Smooth muscle cell (in vitro differentiated cells): ENCODE measurements around the gene HIVEP3. TPM values are rescaled to one million over a fixed set of nuclear protein-coding genes. Genes with fewer than 3 reads are reported as not detected.

ENCODE experiments used
- DNase-seq: peaks from one replicate; lab custom pipeline; 2025; ENCODE audit not compliant: unreplicated experiment; lab: John Stamatoyannopoulos, UW
- H2AFZ ChIP-seq: fragments of 200-600 bp; sonication (generic); 2 replicates; pipeline ENCODE4 v1.6.0; 2016; ENCODE audit warnings: antibody characterized with exemption, low read depth, mild to moderate bottlenecking
- H3F3A ChIP-seq: fragments of 200-600 bp; sonication (generic); 2 replicates; pipeline ENCODE4 v1.6.0; 2017; ENCODE audit warnings: antibody characterized with exemption, low read depth
- H3K27ac ChIP-seq: fragments of 200-600 bp; sonication (generic); 2 replicates; pipeline ENCODE4 v1.5.1; 2016; ENCODE audit warnings: low read depth, mild to moderate bottlenecking
- H3K27me3 ChIP-seq: fragments of 200-600 bp; sonication (generic); 2 replicates; pipeline ENCODE4 v1.6.1; 2016; ENCODE audit warnings: low read depth, mild to moderate bottlenecking
- H3K36me3 ChIP-seq: fragments of 200-600 bp; sonication (generic); 2 replicates; pipeline ENCODE4 v1.5.1; 2016; ENCODE audit warnings: low read depth
- H3K4me1 ChIP-seq: fragments of 200-600 bp; sonication (generic); 2 replicates; pipeline ENCODE4 v1.5.1; 2016; ENCODE audit warnings: low read depth
- H3K4me2 ChIP-seq: fragments of 200-600 bp; sonication (generic); 2 replicates; pipeline ENCODE4 v1.6.0; 2016; ENCODE audit warnings: mild to moderate bottlenecking
- H3K4me3 ChIP-seq: fragments of 200-600 bp; sonication (generic); 2 replicates; pipeline ENCODE4 v1.5.1; 2016; ENCODE audit warnings: mild to moderate bottlenecking
- H3K79me2 ChIP-seq: fragments of 200-600 bp; sonication (generic); 2 replicates; pipeline ENCODE4 v1.6.0; 2016; ENCODE audit warnings: low read depth, mild to moderate bottlenecking
- H3K9ac ChIP-seq: fragments of 200-600 bp; sonication (generic); 2 replicates; pipeline ENCODE4 v1.6.0; 2016; ENCODE audit warnings: low read depth
- H3K9me3 ChIP-seq: fragments of 200-600 bp; sonication (generic); replicated peaks from 2 replicates; pipeline ENCODE4 v1.5.1; 2016; ENCODE audit warnings: low read depth
- H4K20me1 ChIP-seq: fragments of 200-600 bp; sonication (generic); 2 replicates; pipeline ENCODE4 v1.6.0; 2016; ENCODE audit warnings: low read depth
- WGBS: methylation state at CpG from one replicate; pipeline ENCODE4 v1.1.7; 2016; ENCODE audit warnings: low lambda C conversion rate; 5-methylcytosine and 5-hydroxymethylcytosine counted together
- polyA plus RNA-seq: library from polyadenylated mRNA; unstranded; fragments of >200 nt; fragmentation: Nextera tagmentation; extraction: Ambion mirVana; gene quantifications from 2 replicates; pipeline ENCODE4 v1.2.1, GENCODE V29; 2016
- total RNA-seq: library from RNA; depleted of rRNA; stranded (reverse); fragments of >200 nt; gene quantifications from 2 replicates; pipeline ENCODE4 v1.2.3, GENCODE V29; 2014
- TF ChIP-seq, protein P1 (sequence below): fragments of 200-600 bp; sonication (generic); IDR thresholded peaks from 2 replicates; pipeline ENCODE4 v1.5.1; 2017; ENCODE audit warnings: borderline replicate concordance, mild to moderate bottlenecking, antibody characterized with exemption; ENCODE audit not compliant: insufficient read depth, poor library complexity, severe bottlenecking

HIVEP3 gene
- total and polyA plus RNA-seq, 2 experiments from 2014 or later: 2.1 to 6.4 TPM

- Histone ChIP-seq H3K27me3 (no peaks in the 10 kb centered on the region), H3K4me2 (no peak overlapping the region), H3K4me3 (no peak overlapping the region), H3F3A (no peaks in the 10 kb centered on the region), H3K9ac (no peak overlapping the region), H3K79me2 (no peaks in the 10 kb centered on the region), H2AFZ (no peak overlapping the region), H3K27ac (no peak overlapping the region), H4K20me1 (no peaks in the 10 kb centered on the region), H3K36me3 (no peaks in the 10 kb centered on the region), H3K4me1 (no peaks in the 10 kb centered on the region), H3K9me3 (no peaks in the 10 kb centered on the region)
- no peak for DNase-seq
- WGBS: 67% methylated on average over 1 of the region's 1 CpG
- TF ChIP-seq, protein P1, sequence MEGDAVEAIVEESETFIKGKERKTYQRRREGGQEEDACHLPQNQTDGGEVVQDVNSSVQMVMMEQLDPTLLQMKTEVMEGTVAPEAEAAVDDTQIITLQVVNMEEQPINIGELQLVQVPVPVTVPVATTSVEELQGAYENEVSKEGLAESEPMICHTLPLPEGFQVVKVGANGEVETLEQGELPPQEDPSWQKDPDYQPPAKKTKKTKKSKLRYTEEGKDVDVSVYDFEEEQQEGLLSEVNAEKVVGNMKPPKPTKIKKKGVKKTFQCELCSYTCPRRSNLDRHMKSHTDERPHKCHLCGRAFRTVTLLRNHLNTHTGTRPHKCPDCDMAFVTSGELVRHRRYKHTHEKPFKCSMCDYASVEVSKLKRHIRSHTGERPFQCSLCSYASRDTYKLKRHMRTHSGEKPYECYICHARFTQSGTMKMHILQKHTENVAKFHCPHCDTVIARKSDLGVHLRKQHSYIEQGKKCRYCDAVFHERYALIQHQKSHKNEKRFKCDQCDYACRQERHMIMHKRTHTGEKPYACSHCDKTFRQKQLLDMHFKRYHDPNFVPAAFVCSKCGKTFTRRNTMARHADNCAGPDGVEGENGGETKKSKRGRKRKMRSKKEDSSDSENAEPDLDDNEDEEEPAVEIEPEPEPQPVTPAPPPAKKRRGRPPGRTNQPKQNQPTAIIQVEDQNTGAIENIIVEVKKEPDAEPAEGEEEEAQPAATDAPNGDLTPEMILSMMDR: no peak
These were observed 196.5 kb downstream of the HIVEP3 start for GRCh38 chr1:41722184-41722583.

DNA sequence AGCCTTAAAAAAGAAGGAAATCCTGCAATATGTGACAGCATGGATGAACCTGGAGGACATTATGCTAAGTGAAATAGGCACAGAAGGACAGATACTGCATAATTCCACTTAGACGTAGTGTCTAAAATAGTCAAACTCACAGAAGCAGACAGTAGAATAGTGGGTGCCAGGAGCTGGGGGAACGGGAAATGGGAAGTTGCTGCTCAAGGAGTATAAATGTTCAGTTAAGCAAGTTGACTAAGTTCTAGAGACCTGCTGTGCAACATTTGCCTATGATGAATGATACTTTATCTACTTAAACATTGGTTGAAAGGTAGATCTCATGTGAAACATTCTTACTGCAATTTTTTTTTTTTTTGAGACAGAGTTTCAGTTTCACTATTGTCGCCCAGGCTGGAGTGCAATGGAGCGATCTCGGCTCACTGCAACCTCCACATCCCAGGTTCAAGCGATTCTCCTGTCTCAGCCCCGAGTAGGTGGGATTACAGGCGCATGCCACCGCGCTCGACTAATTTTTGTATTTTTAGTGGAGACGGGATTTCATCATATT is 197.8 kb downstream of the HIVEP3 start:
- Histone ChIP-seq H2AFZ (no peak overlapping the region), H3K4me2 (no peak overlapping the region), H3K4me3 (no peak overlapping the region), H3K79me2 (no peaks in the 10 kb centered on the region), H3K27ac (no peak overlapping the region), H3K27me3 (no peaks in the 10 kb centered on the region), H3K4me1 (no peaks in the 10 kb centered on the region), H3K36me3 (no peaks in the 10 kb centered on the region), H4K20me1 (no peaks in the 10 kb centered on the region), H3K9me3 (no peaks in the 10 kb centered on the region), H3K9ac (no peak overlapping the region), H3F3A (no peaks in the 10 kb centered on the region)
- no peak for DNase-seq
- WGBS: 94% methylated on average over 12 of the region's 12 CpGs
- TF ChIP-seq, protein P1: no peak

DNA sequence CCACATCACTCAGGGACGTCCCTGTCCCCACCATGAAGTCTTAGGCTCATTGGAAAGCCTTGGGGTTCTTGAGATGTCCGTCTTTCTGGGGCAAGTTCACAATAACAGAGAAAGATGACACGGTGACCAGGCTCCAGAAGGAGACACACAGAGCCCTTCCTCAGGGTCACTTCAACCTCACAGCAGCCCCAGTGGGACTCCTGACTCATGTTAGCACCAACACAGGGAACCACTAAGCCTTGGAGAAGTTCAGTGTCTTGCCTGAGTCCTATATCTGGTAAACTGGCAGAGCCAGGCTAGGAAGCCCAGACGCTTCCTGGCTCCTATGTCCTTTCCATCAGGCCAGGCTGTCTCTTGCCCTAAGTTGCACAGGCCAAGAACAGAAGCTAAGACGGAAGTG is 199.1 kb downstream of the HIVEP3 start:
- H3K9me3 ChIP-seq: no peaks in the 10 kb centered on the region
- no peaks in the 10 kb centered on the region for H3K36me3 ChIP-seq
- no peak overlapping the region for H3K9ac ChIP-seq
- H3K4me2 ChIP-seq: no peak overlapping the region
- WGBS: 83% methylated on average over 5 of the region's 5 CpGs
- H3K27me3 ChIP-seq: no peaks in the 10 kb centered on the region
- H3K27ac ChIP-seq: no peak overlapping the region
- H3F3A ChIP-seq: no peaks in the 10 kb centered on the region
- H3K4me3 ChIP-seq: no peak overlapping the region
- H3K79me2 ChIP-seq: no peaks in the 10 kb centered on the region
- H4K20me1 ChIP-seq: no peaks in the 10 kb centered on the region
- H3K4me1 ChIP-seq: no peaks in the 10 kb centered on the region
- no peak for DNase-seq
- TF ChIP-seq, protein P1: no peak
- no peak overlapping the region for H2AFZ ChIP-seq

- Histone ChIP-seq H3K79me2 (no peaks in the 10 kb centered on the region), H3K9me3 (no peaks in the 10 kb centered on the region), H3K27me3 (no peaks in the 10 kb centered on the region), H3K4me1 (no peaks in the 10 kb centered on the region), H3K27ac (no peak overlapping the region), H2AFZ (no peak overlapping the region), H3K9ac (no peak overlapping the region), H3F3A (no peaks in the 10 kb centered on the region), H3K36me3 (no peaks in the 10 kb centered on the region), H3K4me3 (no peak overlapping the region), H4K20me1 (no peaks in the 10 kb centered on the region), H3K4me2 (no peak overlapping the region)
- 91% methylated on average over 1 of the region's 1 CpG for WGBS
- TF ChIP-seq, protein P1: no peak
- DNase-seq: no peak
These were observed 199.6 kb downstream of the HIVEP3 start for GRCh38 chr1:41719128-41719527.
